ENCODE data around the gene SIM2. TPM values are rescaled to one million over a fixed set of nuclear protein-coding genes. Genes with fewer than 3 reads are reported as not detected.

SIM2 gene
- total RNA-seq, 1 donor from 2014 or later: not detected

DNA sequence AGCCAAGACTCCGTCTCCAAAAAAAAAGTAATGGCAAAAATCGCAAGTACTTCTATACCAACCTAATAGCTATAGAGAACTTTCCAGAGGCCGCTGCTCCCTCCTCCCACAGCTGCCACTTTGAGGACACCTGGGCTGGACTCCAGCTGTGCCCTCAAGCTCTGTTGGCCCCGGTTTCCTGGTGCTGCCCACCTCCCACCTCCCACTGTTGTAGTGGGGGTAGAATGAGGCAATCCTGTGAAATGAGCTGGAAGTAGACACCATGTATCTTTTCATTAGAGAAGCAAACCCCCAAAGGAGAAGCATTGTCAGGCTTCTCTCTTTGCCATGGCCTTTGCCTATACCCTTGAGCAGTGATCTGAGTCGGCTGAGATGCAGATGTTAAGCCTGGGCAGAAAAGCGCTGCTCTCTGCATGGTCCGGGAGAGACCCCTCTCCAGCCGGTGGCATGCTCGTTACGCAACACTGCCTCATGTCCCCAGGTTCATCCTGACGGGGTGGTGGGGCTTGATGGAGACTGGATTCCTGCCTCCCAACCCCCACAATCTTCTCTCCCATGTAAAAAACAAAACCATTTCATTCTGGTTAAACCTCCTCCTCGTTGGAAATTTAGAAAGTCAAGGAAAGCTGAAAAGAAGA lies 39.7 kb downstream of the SIM2 start:
- DNase-seq: no peak

DNA sequence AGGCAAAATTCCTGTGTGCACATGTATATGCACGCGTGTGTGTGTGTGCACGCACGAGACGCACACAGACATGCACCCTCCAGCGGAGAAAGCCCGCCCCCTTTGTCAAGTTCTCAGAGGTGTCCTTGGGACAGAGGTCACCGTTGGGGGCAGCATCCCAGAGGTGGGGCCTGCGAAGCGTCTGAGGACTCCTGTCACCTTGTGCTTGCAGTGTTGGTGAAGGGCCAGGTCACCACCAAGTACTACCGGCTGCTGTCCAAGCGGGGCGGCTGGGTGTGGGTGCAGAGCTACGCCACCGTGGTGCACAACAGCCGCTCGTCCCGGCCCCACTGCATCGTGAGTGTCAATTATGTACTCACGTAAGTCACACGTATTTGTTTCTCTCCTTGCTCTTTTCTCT lies 42.6 kb downstream of the SIM2 start:
- no peak for DNase-seq

DNA sequence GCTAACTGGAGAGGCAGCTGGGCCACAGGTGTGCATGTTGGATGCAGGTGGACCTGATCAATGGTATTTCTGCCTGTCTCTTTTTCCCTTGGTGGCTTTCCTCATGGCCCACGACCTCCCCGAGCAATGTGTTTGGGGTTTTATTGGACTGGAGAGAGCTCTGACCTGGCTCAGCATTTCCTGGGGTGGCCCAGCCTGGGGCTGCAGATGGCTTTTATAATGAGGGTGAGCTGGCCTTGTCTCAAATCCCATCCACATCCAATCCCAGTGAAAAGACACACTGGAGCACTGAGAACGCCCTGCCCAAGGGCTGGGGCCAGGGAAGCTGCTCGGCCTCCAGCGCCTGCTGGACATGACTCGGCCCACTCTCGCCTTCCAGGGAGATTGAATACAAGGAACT lies 44.1 kb downstream of the SIM2 start:
- DNase-seq: no peak

DNA sequence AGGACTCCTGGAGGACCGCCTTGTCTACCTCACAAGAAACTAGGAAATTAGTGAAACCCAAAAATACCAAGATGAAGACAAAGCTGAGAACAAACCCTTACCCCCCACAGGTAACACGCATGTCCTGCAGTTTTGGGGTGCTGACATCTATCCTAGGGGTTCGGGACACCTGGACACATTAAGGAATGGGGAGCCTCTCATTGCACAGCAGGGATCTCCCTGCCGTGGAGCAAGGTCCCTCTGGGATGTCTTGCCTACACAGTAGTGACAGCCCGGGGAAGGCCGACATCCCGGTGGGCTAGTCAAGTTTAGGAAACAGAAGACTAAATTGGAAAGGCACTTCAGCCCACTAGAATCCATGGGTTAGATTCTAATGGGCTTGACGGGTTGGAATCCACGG lies 44.5 kb downstream of the SIM2 start:
- DNase-seq: no peak

DNA sequence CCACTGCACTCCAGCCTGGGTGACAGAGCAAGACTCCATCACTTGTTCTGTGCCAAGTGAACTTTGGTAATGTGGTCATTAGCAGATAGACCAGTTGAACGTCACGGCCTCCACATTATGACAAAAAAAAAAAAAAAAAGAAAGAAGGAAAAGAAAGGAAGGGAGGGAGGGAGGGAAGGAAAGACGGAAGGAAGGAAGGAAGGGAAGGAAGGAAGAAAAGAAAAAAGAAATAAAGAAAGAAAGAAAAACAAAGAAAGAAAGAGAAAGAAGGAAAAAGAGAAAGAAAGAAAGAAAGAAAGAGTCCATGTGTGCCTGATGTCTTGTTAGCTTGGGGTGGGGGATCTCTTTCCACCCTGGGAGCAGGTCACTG lies 45.3 kb downstream of the SIM2 start:
- no peak for DNase-seq

DNA sequence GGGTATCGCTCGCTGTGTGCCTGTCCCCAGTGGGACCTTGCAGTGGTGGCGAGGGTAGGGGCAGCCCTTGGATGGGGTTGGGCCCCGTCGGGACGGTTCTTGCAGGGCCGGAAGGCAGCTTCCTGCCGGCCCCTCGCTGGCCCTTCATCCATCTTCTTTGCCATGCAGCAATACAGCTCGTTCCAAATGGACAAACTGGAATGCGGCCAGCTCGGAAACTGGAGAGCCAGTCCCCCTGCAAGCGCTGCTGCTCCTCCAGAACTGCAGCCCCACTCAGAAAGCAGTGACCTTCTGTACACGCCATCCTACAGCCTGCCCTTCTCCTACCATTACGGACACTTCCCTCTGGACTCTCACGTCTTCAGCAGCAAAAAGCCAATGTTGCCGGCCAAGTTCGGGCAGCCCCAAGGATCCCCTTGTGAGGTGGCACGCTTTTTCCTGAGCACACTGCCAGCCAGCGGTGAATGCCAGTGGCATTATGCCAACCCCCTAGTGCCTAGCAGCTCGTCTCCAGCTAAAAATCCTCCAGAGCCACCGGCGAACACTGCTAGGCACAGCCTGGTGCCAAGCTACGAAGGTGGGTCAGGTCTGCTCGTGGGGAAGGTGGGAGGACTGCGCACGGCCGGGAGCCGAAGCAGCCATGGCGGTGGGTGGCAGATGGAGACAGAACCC lies 45.8 kb downstream of the SIM2 start:
- DNase-seq: no peak

DNA sequence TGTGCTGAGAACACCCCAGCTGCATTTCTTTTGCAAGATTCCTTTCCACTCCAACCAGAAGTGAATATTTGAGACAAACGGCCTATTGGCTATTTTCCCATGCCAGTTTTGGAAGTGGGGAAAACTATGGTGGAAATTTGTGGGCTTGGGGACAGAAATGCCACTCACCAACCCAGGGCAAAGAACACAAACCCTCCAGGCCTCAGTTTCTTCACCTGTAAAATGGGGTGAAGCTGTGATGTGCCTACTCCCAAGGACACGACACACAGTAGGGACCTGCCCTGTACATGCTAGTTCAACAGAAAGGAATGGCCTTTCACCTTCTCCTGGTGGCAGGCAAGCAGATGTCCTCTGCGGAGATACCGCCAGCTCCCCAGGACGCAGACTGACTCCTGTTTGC lies 46.5 kb downstream of the SIM2 start:
- DNase-seq: no peak

DNA sequence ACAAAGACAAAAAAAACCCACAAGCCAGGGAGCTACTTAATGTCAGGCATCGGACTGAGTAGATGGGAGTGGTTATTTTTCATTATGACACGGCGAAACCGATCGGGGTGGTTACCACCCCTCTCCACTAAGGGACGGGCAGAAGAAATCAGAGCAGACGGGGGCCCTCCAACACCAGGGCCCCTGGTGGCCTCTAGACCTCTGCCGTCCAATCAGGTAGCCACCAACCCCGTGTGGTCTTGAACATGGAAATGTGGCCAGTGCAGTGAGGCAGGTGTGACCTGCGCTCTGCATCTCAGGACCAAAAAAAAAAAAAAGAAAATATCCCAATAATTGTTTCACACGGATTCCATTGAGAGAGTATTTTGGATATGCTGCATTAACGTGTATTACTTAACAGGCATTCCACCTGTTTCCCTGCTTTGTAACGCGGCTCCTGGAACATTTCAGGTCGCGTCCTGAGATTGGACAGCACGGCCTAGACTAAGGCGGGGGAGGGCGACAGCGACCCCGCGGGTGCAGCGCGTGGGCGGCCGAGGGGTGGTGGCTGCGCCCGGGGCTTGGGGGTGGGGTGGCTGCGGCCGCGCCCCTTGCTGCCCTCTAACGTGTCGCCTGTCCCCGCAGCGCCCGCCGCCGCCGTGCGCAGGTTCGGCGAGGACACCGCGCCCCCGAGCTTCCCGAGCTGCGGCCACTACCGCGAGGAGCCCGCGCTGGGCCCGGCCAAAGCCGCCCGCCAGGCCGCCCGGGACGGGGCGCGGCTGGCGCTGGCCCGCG lies 48.3 kb downstream of the SIM2 start:
- DNase-seq: no peak

DNA sequence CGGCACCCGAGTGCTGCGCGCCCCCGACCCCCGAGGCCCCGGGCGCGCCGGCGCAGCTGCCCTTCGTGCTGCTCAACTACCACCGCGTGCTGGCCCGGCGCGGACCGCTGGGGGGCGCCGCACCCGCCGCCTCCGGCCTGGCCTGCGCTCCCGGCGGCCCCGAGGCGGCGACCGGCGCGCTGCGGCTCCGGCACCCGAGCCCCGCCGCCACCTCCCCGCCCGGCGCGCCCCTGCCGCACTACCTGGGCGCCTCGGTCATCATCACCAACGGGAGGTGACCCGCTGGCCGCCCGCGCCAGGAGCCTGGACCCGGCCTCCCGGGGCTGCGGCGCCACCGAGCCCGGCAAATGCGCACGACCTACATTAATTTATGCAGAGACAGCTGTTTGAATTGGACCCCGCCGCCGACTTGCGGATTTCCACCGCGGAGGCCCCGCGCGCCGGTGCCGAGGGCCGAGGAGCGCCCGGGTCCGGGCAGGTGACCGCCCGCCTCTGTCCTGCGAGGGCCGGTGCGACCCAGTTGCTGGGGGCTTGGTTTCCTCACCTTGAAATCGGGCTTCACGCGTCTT lies 49.0 kb downstream of the SIM2 start:
- DNase-seq: peak; percentile 27

DNA sequence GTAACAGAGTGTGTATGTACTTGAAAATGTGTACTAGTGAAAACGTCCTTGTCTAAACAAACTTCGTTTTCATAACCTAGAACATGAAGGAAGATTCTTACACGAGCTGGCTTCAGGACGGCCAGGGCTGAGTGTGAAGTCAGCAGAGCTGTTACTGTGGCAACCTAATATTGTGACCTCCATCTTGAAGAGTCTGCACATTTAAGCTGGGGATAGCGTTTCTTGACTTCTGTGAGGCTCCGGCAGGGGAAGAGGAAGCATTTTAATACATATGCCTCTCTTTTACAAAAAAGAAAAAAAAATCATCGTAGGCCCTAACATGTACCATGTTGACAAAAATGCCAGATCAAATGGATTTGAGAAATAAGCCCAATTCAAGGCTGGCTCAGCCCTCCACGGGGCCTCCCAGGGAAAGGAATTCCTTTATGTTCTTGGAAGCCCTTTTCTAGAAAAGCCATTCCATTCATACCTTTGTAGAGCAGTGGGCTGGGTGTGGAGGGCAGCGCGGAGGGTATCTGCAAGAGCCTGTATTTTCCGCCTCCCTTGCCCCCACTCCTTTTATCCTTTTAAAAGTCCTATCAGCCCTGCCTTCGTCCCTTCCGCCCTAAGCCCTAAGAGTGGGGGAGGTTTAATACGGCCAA lies 51.1 kb downstream of the SIM2 start:
- no peak for DNase-seq

DNA sequence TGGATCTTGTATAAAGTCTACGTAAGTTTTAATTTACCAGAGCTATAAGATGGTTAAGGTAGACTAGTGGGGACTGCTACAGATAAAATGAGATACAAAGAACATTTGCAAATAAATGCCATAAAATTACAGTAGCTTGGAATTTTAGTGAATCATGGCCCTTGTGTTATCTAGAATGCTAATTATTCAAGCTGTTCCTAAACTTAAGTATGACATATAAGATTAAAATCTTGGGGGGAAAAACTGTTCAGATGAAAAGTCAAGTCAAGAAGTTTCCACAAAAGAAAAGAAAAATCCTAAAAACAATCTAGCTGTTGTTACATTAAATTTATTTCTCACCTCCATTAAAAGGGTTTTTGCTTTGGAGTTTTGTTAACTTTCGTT lies 51.7 kb downstream of the SIM2 start:
- DNase-seq: no peak

DNA sequence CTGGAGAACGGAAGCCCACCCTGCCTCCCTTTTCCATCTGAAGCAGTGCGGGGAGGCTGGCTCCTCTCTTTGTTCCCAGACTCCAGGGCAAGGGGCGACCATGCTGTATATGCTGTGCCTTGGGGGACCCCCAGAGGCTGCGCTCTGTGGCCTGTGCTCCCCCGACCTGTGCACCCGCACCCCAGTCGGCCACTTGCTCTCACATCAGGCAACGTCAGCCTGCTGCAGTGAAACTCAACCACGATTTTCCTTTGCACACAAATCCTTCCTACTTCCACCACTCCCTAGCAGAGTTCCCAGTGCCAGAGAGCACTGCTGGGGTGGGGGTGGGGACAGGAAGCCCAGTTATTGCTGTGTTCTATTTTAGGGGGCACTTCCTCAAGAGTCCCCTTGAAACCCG lies 52.5 kb downstream of the SIM2 start:
- DNase-seq: no peak

DNA sequence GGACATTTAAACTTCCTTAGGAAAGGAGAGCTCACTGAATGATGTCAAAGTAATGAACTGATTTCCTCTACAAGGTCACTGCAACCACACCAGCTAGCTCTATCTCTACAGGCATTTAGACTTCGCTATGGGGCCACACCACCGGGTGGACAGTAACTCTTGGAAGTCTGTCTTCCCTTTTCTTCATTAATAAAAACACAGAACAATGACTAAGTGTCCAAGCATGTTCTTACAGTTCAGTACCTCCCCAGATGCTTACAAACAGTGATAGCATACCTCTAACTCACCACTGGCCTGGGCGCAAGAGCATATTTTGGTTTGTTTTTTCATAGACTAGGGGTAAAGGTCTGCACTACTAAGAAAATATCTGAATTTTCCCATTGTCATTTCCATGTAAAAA lies 54.6 kb downstream of the SIM2 start:
- no peak for DNase-seq

DNA sequence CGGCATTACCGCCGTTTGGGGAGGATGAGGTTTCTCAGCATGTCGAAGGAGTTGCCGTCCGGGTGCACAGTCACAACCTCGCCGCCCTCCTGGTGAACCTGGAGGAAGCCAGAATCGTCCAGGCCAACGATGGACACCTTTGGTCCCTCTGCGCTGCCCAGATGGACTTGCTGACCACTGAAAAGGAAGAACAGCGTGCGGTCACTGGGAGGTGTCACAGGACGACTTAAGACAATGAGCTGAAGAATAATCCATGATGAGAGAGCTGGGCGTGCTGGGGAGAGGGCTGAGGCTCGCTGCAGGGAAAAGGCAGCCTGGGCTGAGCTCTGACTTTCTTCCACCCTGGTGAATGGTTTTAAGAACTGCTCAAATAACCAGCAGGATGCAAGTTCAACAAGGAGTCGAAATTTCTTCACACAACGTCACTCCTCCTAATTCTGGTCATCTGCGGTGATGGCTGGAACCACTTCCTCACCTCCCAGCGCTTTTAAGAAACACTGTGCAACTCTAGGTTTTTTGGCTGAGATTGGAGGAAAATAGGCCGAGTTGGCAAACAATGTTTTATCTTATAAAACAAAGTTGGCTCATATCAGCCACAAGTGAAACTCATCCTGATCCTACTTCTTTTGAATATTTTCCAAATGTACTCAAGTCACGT lies 55.5 kb downstream of the SIM2 start:
- DNase-seq: no peak

DNA sequence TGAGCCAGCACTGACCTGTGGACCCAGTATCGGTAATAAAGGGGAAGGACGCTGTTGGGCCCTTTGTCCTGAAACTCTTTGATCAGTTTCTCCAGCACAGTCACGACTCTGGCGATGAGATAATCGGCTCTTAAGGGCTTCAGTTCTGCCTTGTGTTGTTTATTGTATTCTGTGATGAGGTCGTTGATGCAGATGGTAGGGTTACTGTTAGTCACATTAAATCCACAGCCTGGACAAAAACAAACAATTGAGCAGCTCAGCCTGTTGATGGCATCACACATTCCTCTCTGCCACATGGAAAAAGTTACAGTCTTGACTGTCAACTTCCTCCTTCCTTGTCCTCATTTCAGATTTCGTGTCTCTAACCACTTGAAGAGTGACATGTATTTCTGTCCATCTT lies 57.6 kb downstream of the SIM2 start:
- DNase-seq: no peak

DNA sequence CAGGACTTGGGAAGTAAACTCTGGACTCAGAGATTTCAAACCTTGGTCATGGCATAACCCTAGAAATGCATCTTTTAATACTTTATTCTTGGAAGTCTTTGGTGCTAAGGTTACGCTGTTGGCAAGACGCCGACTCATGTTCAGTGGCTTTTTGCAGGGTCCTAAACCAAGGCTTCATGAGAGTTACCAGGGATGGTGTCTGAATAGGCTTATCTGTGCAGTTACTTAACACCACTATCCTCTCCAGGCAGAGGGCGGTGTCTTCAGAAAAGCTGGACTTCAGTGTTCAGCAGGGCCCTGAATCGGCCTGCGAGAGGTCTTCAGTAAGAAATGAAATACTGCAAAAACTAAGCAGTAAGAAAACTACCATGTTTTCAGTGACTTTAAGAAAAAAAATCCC lies 58.3 kb downstream of the SIM2 start:
- DNase-seq: no peak

DNA sequence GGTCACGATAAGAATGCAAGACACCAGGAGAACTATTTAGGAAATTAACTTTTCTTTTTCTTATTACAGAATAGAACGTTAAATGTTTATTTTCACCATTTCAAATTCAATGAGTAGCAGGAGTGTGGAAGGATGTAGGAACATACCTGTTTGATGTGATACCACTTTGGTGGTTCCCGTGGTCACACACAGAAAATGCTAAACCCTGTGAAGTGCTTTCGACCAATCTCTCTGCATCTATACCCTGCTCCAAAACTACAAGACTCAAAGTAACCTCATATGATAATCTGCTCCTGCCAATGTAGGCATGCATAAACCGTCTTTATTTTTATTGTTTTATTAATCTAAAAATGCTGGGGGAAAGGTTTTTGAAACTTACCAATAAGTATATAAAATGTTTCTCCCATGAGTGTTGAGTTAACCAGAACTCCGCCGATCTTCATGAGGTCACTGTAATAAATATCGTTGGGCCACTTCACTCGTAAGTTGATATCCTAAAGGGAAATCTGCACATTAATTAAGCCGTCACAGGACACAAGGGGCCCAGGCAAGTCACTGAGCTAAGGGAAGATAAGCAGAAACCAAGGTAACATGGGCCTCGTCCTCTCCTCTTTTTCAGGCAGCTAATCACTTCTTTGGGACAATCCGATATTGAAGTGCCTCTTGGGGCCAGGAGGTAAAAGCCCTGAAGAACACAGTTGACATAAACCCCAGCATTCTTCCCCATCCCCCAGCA lies 60.6 kb downstream of the SIM2 start:
- no peak for DNase-seq

DNA sequence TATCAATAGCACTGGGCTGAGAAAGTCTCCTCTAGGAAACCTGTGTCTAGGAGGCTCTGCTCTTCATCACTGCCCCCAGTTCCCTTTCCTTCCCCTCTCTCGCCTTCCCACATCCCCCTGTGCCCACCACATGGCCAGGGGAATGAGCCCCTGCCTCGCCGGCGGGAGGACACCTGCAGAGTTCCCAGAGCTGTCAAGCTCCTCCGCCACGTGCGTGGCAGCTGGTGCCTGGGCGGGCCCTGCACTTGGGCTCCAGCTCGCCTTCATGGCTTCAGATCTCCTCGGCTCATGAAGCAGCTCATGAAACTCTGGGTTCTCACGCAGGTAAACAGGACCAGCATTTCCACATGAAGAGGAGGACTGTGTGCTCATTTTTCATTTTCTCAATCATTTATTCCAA lies 62.8 kb downstream of the SIM2 start:
- DNase-seq: no peak

DNA sequence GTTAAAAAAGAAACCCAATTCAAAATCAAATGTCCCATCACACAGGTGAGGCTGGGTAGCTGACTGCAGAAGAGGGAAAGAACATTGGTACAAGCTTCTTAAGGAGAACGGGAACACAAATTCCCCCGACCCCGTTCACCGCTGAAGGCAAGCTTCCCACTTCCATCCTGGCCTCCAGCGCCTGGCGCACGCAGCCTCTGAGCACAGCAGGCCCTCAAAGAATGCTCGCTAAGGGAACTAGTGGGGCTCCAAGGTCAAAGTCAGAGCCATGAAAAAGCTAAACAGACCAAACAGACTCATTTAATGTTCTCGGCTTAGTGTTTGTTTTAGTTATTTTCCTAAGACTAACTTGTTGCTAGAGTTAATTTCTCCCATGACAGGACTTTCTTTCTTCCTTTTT lies 63.7 kb downstream of the SIM2 start:
- DNase-seq: no peak

DNA sequence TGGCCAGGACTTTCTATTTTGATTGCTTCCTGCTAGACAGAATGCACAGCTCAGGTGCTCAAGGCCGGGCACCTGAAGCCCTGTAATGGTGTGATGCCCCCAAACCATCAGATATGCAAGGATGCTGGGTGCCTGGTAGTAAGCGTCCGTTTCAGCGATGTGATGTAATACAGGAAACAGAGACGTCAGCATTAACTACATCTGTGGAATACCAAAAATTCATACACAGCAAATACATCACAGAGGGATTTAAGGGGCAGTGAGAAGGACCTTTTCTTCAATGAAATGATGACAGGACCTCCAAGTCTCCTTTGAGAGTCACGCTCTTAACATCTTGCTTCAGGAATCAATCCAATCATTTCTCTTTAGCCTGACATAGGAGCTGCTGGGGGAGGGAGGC lies 64.4 kb downstream of the SIM2 start:
- no peak for DNase-seq

DNA sequence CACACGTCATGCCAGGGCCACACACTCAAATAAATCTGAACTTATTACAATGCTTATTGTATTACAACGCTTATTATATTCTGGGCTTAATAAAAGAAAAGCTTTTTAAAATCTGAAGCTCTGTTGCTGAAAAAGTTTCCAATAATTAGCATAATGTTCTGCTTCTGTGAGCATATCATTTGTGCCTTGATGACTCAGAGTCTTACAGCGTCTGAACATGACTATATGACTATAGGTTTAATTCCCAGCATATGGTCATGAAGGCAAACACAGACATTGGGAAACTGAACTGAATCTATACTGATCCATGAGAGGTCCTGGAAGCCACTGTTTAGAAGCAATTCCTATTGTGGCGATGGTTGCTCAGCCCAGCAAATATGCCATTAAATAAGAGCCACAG lies 66.3 kb downstream of the SIM2 start:
- DNase-seq: no peak

DNA sequence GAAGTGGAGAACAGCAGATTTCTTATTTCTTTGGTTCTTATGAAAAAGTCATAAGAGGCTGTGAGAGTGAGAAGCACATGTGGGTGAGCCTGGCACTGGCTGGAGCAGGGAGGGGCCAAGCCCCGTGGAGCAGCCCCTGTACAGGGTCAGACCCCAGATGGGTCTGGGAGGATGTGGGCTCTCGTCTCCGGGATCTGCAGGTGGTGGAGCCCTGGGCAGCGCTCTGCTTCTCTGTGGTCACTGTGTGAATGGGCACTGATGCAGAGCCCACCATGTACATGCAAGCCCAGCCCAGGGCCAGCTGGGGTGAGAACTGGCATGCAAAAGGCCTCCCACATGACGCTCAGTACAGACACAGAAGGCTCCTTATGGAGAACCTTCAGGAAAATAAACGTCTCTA lies 67.6 kb downstream of the SIM2 start:
- no peak for DNase-seq

Data from occipital lobe (tissue), 2 donors.